Activated B cell treated with CpG ODN at 0.5 μM for 24 hours (primary cell): Measurements from ENCODE around the gene FGF5. TPM values are rescaled to one million over a fixed set of nuclear protein-coding genes. Genes with fewer than 3 reads are reported as not detected.

Experiments
- ATAC-seq: fragments of 200-7000 bp; cut with Tn5 transposase; one replicate; pipeline ENCODE4 v1.10.0; 2021; ENCODE audit warnings: low read depth, mild to moderate bottlenecking, moderate library complexity
- CTCF ChIA-PET: fragments of 350-600 bp; sonication (Branson Sonifier 250); formaldehyde crosslinking; loops from one replicate; lab custom pipeline; 2021; ENCODE audit warnings: antibody characterized with exemption; lab: Charles Lee
- POLR2A ChIA-PET: fragments of 350-600 bp; sonication (Branson Sonifier 250); formaldehyde crosslinking; loops from one replicate; lab custom pipeline; 2021; ENCODE audit warnings: antibody characterized with exemption; lab: Charles Lee
- DNase-seq: peaks from one replicate; pipeline ENCODE4 v3.0.0; 2022
- H3K27ac Mint-ChIP-seq: one replicate; pipeline ENCODE4 v1.8.0; 2020; ENCODE audit warnings: mixed read lengths
- H3K27me3 Mint-ChIP-seq: one replicate; pipeline ENCODE4 v1.8.0; 2021; ENCODE audit warnings: mixed read lengths
- H3K36me3 Mint-ChIP-seq: one replicate; pipeline ENCODE4 v1.8.0; 2021; ENCODE audit warnings: low read depth, mixed read lengths
- H3K4me1 Mint-ChIP-seq: one replicate; pipeline ENCODE4 v1.8.0; 2021; ENCODE audit warnings: mixed read lengths
- H3K4me3 Mint-ChIP-seq: one replicate; pipeline ENCODE4 v1.8.0; 2020; ENCODE audit warnings: mild to moderate bottlenecking, mixed read lengths
- H3K9me3 Mint-ChIP-seq: one replicate; pipeline ENCODE4 v1.8.0; 2020; ENCODE audit warnings: mixed read lengths
- CTCF ChIP-seq: fragments of 200-600 bp; IDR thresholded peaks from one replicate; pipeline ENCODE4 v1.8.0; 2022; ENCODE audit warnings: antibody characterized with exemption, mild to moderate bottlenecking
- intact Hi-C: fragments of 100-400 bp; cut with micrococcal nuclease; formaldehyde crosslinking; loops from one replicate; pipeline ENCODE4 v1.15.1; 2024
- total RNA-seq: library from RNA; stranded (reverse); gene quantifications from 2 replicates; pipeline ENCODE4 v1.2.3, GENCODE V29; 2022

Gene FGF5
- total RNA-seq, 1 donor from 2014 or later = not detected

- no peaks in the 10 kb centered on the region for H3K36me3 Mint-ChIP-seq
- no peak for TF ChIP-seq CTCF
- H3K4me1 Mint-ChIP-seq = peaks cover 5% of the 10 kb centered on the region
- no peak for ATAC-seq
- ChIA-PET POLR2A (no interaction called here), CTCF (no interaction called here)
- H3K27ac Mint-ChIP-seq = no peak overlapping the region
- peaks cover 8% of the 10 kb centered on the region for H3K27me3 Mint-ChIP-seq
- intact Hi-C loops = no loop called here
- DNase-seq = no peak
- no peaks in the 10 kb centered on the region for H3K9me3 Mint-ChIP-seq
- H3K4me3 Mint-ChIP-seq = no peak overlapping the region
These were observed 40.9 kb upstream of the FGF5 start for GRCh38 chr4:80225595-80225994.

- Mint-ChIP-seq H3K27ac (no peak overlapping the region), H3K9me3 (no peaks in the 10 kb centered on the region), H3K27me3 (peaks cover 6% of the 10 kb centered on the region), H3K4me3 (no peak overlapping the region), H3K36me3 (no peaks in the 10 kb centered on the region), H3K4me1 (peaks cover 5% of the 10 kb centered on the region)
- no peak for TF ChIP-seq CTCF
- ATAC-seq = no peak
- CTCF ChIA-PET = no interaction called here
- POLR2A ChIA-PET = no interaction called here
- no peak for DNase-seq
- intact Hi-C loops = no loop called here
These were observed 40.4 kb upstream of the FGF5 start for GRCh38 chr4:80226094-80226493.

- no peaks in the 10 kb centered on the region for H3K36me3 Mint-ChIP-seq
- DNase-seq (no peak), ATAC-seq (no peak)
- TF ChIP-seq CTCF = no peak
- no peaks in the 10 kb centered on the region for H3K9me3 Mint-ChIP-seq
- POLR2A ChIA-PET = no interaction called here
- H3K4me1 Mint-ChIP-seq = peaks cover 5% of the 10 kb centered on the region
- CTCF ChIA-PET = no interaction called here
- H3K4me3 Mint-ChIP-seq = no peak overlapping the region
- intact Hi-C loops = no loop called here
- no peak overlapping the region for H3K27ac Mint-ChIP-seq
- peaks cover 9% of the 10 kb centered on the region for H3K27me3 Mint-ChIP-seq
These were observed 38.0 kb upstream of the FGF5 start for GRCh38 chr4:80228460-80228859.

- Mint-ChIP-seq H3K9me3 (no peaks in the 10 kb centered on the region), H3K27me3 (peaks cover 9% of the 10 kb centered on the region), H3K27ac (no peak overlapping the region), H3K4me3 (no peak overlapping the region), H3K4me1 (peaks cover 5% of the 10 kb centered on the region), H3K36me3 (no peaks in the 10 kb centered on the region)
- ATAC-seq (no peak), DNase-seq (no peak)
- POLR2A ChIA-PET = no interaction called here
- intact Hi-C loops = no loop called here
- CTCF ChIA-PET = no interaction called here
- no peak for TF ChIP-seq CTCF
These were observed 37.3 kb upstream of the FGF5 start for GRCh38 chr4:80229128-80229527.

- H3K27ac Mint-ChIP-seq = no peak overlapping the region
- ChIA-PET POLR2A (no interaction called here), CTCF (no interaction called here)
- H3K27me3 Mint-ChIP-seq = peaks cover 9% of the 10 kb centered on the region
- no peak for DNase-seq
- no peaks in the 10 kb centered on the region for H3K36me3 Mint-ChIP-seq
- intact Hi-C loops = no loop called here
- H3K4me3 Mint-ChIP-seq = no peak overlapping the region
- no peaks in the 10 kb centered on the region for H3K9me3 Mint-ChIP-seq
- no peak for ATAC-seq
- TF ChIP-seq CTCF = no peak
- H3K4me1 Mint-ChIP-seq = peaks cover 5% of the 10 kb centered on the region
These were observed 36.9 kb upstream of the FGF5 start for GRCh38 chr4:80229590-80229989.
